ENCODE data around the gene IL25. TPM values are rescaled to one million over a fixed set of nuclear protein-coding genes. Genes with fewer than 3 reads are reported as not detected.
"Not testable (repeated sequence)": the region's sequence is repeated elsewhere in the genome, so short reads cannot be mapped to it uniquely, and the experiment has no call there.

IL25 gene
- total RNA-seq, 1 donor from 2014 or later, result not detected

GRCh38 chr14:23411563-23412525 is 39.2 kb downstream of the IL25 start:
- DNase-seq, result no peak

GRCh38 chr14:23413681-23414080 is 41.1 kb downstream of the IL25 start:
- DNase-seq, result no peak

DNA sequence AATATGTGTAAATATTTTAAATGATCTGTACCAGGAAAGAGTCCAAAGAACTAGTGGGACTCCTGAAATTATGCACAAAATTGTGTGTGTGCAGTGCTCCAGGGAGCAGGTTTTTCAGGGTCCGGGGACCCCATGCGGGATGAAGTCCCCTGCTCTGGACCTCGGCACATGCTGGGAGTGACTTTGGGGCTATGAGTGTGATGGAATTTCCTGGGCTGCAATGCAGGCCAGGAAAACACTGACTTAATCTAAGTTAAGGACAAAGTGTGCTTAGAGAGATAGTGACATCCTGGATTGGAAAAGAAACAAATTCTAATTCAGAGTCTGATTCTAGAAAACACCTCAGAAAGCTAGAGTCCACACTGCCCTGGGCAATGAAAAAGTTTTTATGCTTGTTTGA is 41.6 kb downstream of the IL25 start:
- no peak for DNase-seq

DNA sequence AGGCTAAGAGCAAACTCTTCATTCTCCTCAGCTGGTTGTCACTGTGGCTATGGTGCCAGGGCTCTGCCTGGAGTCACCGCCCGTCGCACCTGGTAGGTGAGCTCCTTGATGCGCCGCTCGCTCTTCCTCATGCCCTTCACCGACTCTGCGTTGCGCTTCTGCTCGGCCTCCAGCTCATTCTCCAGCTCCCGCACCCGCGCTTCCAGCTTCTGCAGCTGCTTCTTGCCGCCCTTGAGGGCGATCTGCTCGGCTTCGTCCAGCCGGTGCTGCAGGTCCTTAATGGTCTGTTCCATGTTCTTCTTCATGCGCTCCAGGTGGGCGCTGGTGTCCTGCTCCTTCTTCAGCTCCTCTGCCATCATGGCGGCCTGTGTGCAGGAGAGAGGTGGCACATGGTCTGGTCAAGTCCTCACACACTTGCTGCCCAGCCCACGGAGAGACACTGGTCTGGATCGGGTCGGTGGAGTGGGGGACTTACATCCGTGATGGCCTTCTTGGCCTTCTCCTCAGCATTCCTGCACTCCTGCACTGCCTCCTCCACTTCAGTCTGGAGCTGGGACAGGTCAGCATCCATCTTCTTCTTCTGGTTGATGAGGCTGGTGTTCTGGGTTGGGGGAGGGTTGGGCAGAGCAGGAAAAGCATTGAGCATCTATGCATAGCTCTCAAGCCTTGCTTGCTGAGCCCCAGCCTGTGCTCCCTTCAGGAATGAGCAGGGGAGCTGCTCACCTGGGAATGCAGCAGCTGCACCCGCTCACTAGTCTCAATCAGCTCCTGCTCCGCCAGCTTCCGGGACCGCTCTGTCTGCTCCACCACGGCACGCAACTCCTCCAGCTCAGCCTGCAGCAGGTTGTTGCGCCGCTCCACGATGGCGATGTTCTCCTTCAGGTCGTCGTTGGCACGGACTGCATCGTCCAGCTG is 42.6 kb downstream of the IL25 start:
- no peak for DNase-seq

- no peak for DNase-seq
Observed at GRCh38 chr14:23415821-23416778, 43.5 kb downstream of the IL25 start.

- DNase-seq, result no peak
Observed at GRCh38 chr14:23416801-23417200, 44.2 kb downstream of the IL25 start.

GRCh38 chr14:23417269-23417668 is 44.7 kb downstream of the IL25 start:
- DNase-seq, result not testable (repeated sequence)

- DNase-seq, result no peak
Observed at GRCh38 chr14:23418021-23418420, 45.4 kb downstream of the IL25 start.

GRCh38 chr14:23419646-23420045 is 47.0 kb downstream of the IL25 start:
- DNase-seq, result not testable (repeated sequence)

DNA sequence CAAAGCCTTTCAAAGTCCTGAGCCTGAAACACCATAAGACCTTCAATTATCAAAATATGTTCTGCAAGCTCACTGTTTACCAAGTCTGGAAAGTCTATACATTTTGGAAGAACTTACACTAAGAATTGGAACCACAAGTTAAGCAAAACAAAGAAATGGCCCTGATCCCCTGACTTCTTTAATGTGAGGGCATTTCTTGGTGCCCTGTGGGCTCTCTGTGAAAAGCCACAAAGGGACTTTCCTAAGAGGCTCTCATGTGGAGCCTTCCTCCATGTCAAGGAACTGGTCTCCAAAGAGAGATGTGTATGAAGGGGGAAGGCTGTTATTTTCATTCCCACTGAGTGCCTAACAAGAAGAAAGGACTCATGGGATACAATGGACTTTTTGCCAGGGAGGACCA is 49.0 kb downstream of the IL25 start:
- no peak for DNase-seq

- DNase-seq, result no peak
Observed at GRCh38 chr14:23423657-23424056, 51.0 kb downstream of the IL25 start.

GRCh38 chr14:23425169-23425568 is 52.6 kb downstream of the IL25 start:
- DNase-seq, result no peak

DNA sequence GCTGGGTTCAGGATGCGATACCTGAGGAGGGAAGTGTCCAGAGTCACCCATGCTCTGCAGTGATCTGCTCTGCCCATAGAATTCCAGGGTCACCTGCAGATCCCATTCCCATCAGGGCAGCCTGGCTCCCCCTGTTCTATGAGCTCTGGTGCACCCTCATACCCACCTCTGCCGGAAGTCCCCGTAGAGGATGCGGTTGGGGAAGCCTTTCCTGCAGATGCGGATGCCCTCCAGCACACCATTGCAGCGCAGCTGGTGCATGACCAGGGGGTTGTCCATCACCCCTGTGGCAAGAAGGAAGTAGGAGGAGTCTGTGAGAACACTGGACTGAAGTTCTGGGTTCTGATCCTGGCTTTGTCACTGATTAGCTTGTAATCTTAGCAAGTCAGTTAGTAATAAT is 53.2 kb downstream of the IL25 start:
- not testable (repeated sequence) for DNase-seq

Small RNA genes lying within 50 kb of the gene (small RNA-seq; reads per million reads assigned to genes)
- gene MIR208A (ENCODE audit: low replicate concordance), result not detected
- 1.6 reads per million, percentile 84 among the genes with 10 or more reads in this experiment for gene MIR208B (ENCODE audit: low replicate concordance)

Other genes with a start within 250 kb of the IL25 start
- gene SLC7A8, start 189.1 kb upstream of the IL25 start, total RNA-seq, result 27.5 TPM
- not detected for gene RNF212B, start 134.9 kb upstream of the IL25 start, total RNA-seq
- 4.0 TPM for gene HOMEZ, start 86.7 kb upstream of the IL25 start, total RNA-seq
- gene PPP1R3E, start 70.0 kb upstream of the IL25 start, total RNA-seq, result 6.0 TPM
- gene BCL2L2, start 66.0 kb upstream of the IL25 start, total RNA-seq, result 18.7 TPM
- gene PABPN1, start 51.4 kb upstream of the IL25 start, total RNA-seq, result 65.8 TPM
- gene SLC22A17, start 19.9 kb upstream of the IL25 start, total RNA-seq, result 13.1 TPM
- gene EFS, start 7.6 kb upstream of the IL25 start, total RNA-seq, result 24.1 TPM
- gene CMTM5, start 4.2 kb downstream of the IL25 start, total RNA-seq, result 2.7 TPM
- 0.30 TPM for gene MYH6, start 35.5 kb downstream of the IL25 start, total RNA-seq
- 84.4 TPM for gene MYH7, start 62.9 kb downstream of the IL25 start, total RNA-seq
- gene NGDN, start 96.9 kb downstream of the IL25 start, total RNA-seq, result 58.2 TPM
- 0.39 TPM for gene ZFHX2, start 179.0 kb downstream of the IL25 start, total RNA-seq
- gene THTPA, start 183.5 kb downstream of the IL25 start, total RNA-seq, result 9.4 TPM
- gene AP1G2, start 195.0 kb downstream of the IL25 start, total RNA-seq, result 32.8 TPM
- gene JPH4, start 206.0 kb downstream of the IL25 start, total RNA-seq, result 0.39 TPM

Measured in skin of body (tissue), 3 donors.